Thoracic aorta (tissue), 2 donors: ENCODE data around the gene ZNF785. TPM values are rescaled to one million over a fixed set of nuclear protein-coding genes. Genes with fewer than 3 reads are reported as not detected.

Experiments
- ATAC-seq: fragments of 150-250 bp; one replicate; pipeline ENCODE4 v1.8.0; 2017; ENCODE audit warnings: low read depth; ENCODE audit not compliant: insufficient number of reproducible peaks, low FRiP score
- DNase-seq: peaks from one replicate; pipeline ENCODE4 v3.0.0-alpha.2; 2020; ENCODE audit warnings: low spot score
- H3K27ac ChIP-seq, 2 donors: fragments of 200-600 bp; sonication (generic); 1 replicate in 1 of 2; 2 replicates in 1 of 2; pipeline ENCODE4 v1.5.1; 2016; ENCODE audit warnings: mild to moderate bottlenecking in 2 of 2, moderate library complexity in 2 of 2
- H3K27me3 ChIP-seq: fragments of 200-600 bp; sonication (generic); replicated peaks from 2 replicates; pipeline ENCODE4 v1.6.0; 2016; ENCODE audit warnings: mild to moderate bottlenecking; ENCODE audit not compliant: insufficient read depth
- H3K36me3 ChIP-seq: fragments of 200-600 bp; sonication (generic); one replicate; pipeline ENCODE4 v1.5.1; 2016
- H3K4me1 ChIP-seq, 2 donors: fragments of 200-600 bp; sonication (generic); 1 replicate in 1 of 2; 2 replicates in 1 of 2; pipeline versions ENCODE4 v1.5.1 to v1.6.0; 2016; ENCODE audit warnings: low read depth in 2 of 2, mild to moderate bottlenecking in 1 of 2; ENCODE audit not compliant: control insufficient read depth in 1 of 2
- H3K4me3 ChIP-seq: fragments of 200-600 bp; sonication (generic); 2 replicates; pipeline ENCODE4 v1.5.1; 2016; ENCODE audit warnings: mild to moderate bottlenecking
- H3K9me3 ChIP-seq: fragments of 200-600 bp; sonication (generic); 2 replicates; pipeline ENCODE4 v1.5.1; 2016
- total RNA-seq, 2 donors: library from RNA; depleted of rRNA; stranded (reverse); fragments of >200 nt; gene quantifications; one replicate each; pipeline versions ENCODE4 v1.1.0 to v1.2.3, GENCODE V29; 2016
- TF ChIP-seq, protein P1 (sequence below): fragments of 200-600 bp; sonication (generic); IDR thresholded peaks from one replicate; pipeline ENCODE4 v1.5.1; 2019; ENCODE audit warnings: antibody characterized with exemption

Gene ZNF785
- total RNA-seq, 2 donors from 2014 or later, result 10.9 to 15.6 TPM

GRCh38 chr16:30562021-30562420 lies 23.5 kb downstream of the ZNF785 start:
- Histone ChIP-seq H3K4me1 (peaks cover 8 to 14% of the 10 kb centered on the region in 2 donors), H3K27ac (peak overlapping the region in 1 of 2 donors; percentile 63), H3K4me3 (peak overlapping the region; percentile 77), H3K9me3 (no peaks in the 10 kb centered on the region), H3K36me3 (no peaks in the 10 kb centered on the region), H3K27me3 (no peaks in the 10 kb centered on the region)
- TF ChIP-seq, protein P1, sequence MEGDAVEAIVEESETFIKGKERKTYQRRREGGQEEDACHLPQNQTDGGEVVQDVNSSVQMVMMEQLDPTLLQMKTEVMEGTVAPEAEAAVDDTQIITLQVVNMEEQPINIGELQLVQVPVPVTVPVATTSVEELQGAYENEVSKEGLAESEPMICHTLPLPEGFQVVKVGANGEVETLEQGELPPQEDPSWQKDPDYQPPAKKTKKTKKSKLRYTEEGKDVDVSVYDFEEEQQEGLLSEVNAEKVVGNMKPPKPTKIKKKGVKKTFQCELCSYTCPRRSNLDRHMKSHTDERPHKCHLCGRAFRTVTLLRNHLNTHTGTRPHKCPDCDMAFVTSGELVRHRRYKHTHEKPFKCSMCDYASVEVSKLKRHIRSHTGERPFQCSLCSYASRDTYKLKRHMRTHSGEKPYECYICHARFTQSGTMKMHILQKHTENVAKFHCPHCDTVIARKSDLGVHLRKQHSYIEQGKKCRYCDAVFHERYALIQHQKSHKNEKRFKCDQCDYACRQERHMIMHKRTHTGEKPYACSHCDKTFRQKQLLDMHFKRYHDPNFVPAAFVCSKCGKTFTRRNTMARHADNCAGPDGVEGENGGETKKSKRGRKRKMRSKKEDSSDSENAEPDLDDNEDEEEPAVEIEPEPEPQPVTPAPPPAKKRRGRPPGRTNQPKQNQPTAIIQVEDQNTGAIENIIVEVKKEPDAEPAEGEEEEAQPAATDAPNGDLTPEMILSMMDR, result no peak
- DNase-seq (no peak), ATAC-seq (no peak)

DNA sequence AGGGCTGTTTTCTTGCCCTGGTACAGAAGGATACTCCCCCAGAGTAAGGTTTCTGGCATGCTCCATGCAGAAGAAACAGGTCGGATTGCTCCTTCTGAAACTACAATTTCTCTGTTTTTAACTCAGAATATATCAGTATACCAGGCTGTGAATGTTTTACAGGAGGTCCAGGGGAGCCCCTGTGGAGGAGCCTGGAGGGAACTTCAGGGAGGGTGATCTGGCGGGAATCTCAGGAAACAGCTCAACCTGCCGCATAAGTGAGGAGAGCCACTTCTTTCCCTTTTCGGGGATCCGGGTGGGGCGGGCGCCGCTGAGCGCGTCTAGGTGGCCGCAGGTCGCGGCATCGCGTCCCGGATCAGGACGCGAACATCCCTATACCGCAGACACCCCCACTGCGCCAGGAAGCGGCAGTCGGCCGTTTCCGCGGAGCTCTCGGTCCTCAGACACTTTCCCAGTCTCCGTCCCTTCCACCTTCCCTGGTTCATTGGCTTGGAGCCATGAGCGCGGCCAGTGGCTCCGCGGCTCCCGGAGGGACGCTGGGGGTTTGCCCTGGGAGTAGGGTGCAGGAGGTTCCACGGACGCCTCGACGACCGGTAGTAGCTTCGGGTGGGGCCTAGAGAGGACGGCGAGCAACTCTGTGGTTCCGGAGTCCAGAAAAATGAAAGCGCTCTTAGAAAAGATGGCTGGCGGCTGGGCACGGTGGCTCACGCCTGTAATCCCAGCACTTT lies 24.2 kb downstream of the ZNF785 start:
- DNase-seq (no peak), ATAC-seq (no peak)
- no peaks in the 10 kb centered on the region for H3K27me3 ChIP-seq
- H3K4me3 ChIP-seq, result peak overlapping the region; percentile 77
- H3K27ac ChIP-seq, result peak overlapping the region; percentile 4 to 63
- H3K4me1 ChIP-seq, result peaks cover 8 to 21% of the 10 kb centered on the region in 2 donors
- no peaks in the 10 kb centered on the region for H3K36me3 ChIP-seq
- H3K9me3 ChIP-seq, result no peaks in the 10 kb centered on the region
- TF ChIP-seq, protein P1, result no peak

DNA sequence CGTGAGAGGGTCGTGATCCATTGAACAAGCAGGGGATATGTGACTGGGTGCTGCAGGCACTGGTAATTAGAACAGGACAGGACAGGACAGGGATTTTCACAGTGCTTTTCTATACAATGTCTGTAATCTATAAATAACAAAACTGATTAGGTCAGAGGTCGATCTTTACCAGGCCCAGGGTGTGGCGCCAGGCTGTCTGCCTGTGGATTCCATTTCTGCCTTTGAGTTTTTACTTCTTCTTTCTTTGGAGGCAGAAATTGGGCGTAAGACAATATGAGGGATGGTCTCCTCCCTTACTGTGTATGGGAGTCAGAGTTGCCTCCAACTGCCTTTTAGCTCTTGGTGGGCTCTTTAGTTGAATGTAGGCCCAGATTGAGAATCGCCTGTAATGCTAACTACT lies 25.8 kb downstream of the ZNF785 start:
- no peak overlapping the region for H3K4me3 ChIP-seq
- DNase-seq, result no peak
- TF ChIP-seq, protein P1, result no peak
- ATAC-seq, result no peak
- H3K4me1 ChIP-seq, result peaks cover 8 to 25% of the 10 kb centered on the region in 2 donors
- H3K9me3 ChIP-seq, result no peaks in the 10 kb centered on the region
- no peaks in the 10 kb centered on the region for H3K27me3 ChIP-seq
- H3K36me3 ChIP-seq, result peaks cover 11% of the 10 kb centered on the region
- no peak overlapping the region for H3K27ac ChIP-seq

DNA sequence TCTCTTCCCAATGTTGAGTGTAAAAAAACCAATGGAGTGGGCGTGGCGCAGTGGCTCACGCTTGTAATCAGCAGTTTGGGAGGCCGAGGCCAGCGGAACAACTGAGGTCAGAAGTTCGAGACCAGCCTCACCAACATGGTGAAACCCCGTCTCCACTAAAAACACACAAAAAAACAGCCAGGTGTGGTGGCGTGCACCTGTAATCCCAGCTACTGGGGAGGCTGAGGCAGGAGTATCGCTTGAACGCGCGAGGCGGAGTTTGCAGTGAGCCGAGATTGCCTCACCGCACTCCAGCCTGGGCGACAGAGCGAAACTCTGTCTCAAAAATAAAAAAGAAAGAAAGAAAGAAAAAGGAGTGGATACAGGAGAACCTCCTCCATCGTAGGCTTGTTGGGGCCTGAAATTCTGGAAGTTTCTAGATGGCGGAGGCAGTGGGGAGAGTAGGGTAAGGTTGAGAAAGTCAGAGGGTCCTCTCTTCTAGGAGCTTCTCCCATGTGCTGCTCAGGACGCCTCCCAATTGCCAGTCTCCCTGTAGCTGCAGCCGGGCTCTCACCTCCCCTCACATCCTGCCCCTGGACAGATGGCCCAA lies 26.6 kb downstream of the ZNF785 start:
- DNase-seq, result no peak
- Histone ChIP-seq H3K4me1 (peaks cover 8 to 25% of the 10 kb centered on the region in 2 donors), H3K27me3 (no peaks in the 10 kb centered on the region), H3K9me3 (no peaks in the 10 kb centered on the region), H3K36me3 (peaks cover 20% of the 10 kb centered on the region), H3K27ac (peak overlapping the region in 1 of 2 donors; percentile 87), H3K4me3 (peak overlapping the region; percentile 84)
- no peak for ATAC-seq
- TF ChIP-seq, protein P1, result no peak

- H3K27me3 ChIP-seq, result no peaks in the 10 kb centered on the region
- H3K4me1 ChIP-seq, result peaks cover 8 to 25% of the 10 kb centered on the region in 2 donors
- peaks cover 22% of the 10 kb centered on the region for H3K36me3 ChIP-seq
- peak within 1 kb of the TSS; percentile 87 to 95 for H3K27ac ChIP-seq
- peak; percentile 98 for ATAC-seq
- peak within 1 kb of the TSS; percentile 84 for H3K4me3 ChIP-seq
- peak; percentile 98 for DNase-seq
- H3K9me3 ChIP-seq, result no peaks in the 10 kb centered on the region
- TF ChIP-seq, protein P1, result no peak
These were observed 27.3 kb downstream of the ZNF785 start, which contains the start of gene ZNF764 for GRCh38 chr16:30557957-30558788. Gene ZNF764, minus strand, starts transcription at chr16:30558374. Its CDS starts 192 bp downstream, at chr16:30558182.
